Endodermal cell (in vitro differentiated cells): ENCODE measurements around the gene LRIT2. TPM values are rescaled to one million over a fixed set of nuclear protein-coding genes. Genes with fewer than 3 reads are reported as not detected.
A peak's percentile ranks its signal among the peaks of the same experiment; 100 is the strongest.

Experiments used
- DNase-seq: peaks from one replicate; pipeline ENCODE4 v3.0.0-alpha.2; 2017
- H3K27ac ChIP-seq: 2 replicates; pipeline ENCODE4 v1.5.1; 2013; ENCODE audit warnings: mild to moderate bottlenecking, low read depth, low read length, moderate library complexity
- H3K27me3 ChIP-seq: 2 replicates; pipeline ENCODE4 v1.6.1; 2013; ENCODE audit warnings: mild to moderate bottlenecking, low read length, moderate library complexity; ENCODE audit not compliant: insufficient read depth, control insufficient read depth, poor library complexity, severe bottlenecking
- H3K36me3 ChIP-seq: 2 replicates; pipeline ENCODE4 v1.7.0; 2013; ENCODE audit warnings: mild to moderate bottlenecking, low read length, moderate library complexity; ENCODE audit not compliant: control insufficient read depth, insufficient read depth
- H3K4me1 ChIP-seq: one replicate; pipeline ENCODE4 v1.7.0; 2013; ENCODE audit warnings: low read length; ENCODE audit not compliant: control insufficient read depth, insufficient read depth
- H3K4me3 ChIP-seq: 2 replicates; pipeline ENCODE4 v1.5.1; 2013; ENCODE audit warnings: mild to moderate bottlenecking, low read length, moderate library complexity
- H3K9ac ChIP-seq: 2 replicates; pipeline ENCODE4 v1.6.1; 2013; ENCODE audit warnings: mild to moderate bottlenecking, low read length, moderate library complexity; ENCODE audit not compliant: poor library complexity, severe bottlenecking; ENCODE audit errors: extremely low read depth
- H3K9me3 ChIP-seq: 2 replicates; pipeline ENCODE4 v1.6.1; 2013; ENCODE audit warnings: mild to moderate bottlenecking, low read length, moderate library complexity; ENCODE audit not compliant: control insufficient read depth
- H3K27ac Mint-ChIP-seq: 2 replicates; pipeline ENCODE4 v1.8.0; 2020; ENCODE audit warnings: mixed read lengths
- H3K27me3 Mint-ChIP-seq: 2 replicates; pipeline ENCODE4 v1.8.0; 2021; ENCODE audit warnings: mild to moderate bottlenecking, mixed read lengths; ENCODE audit not compliant: insufficient read depth
- H3K36me3 Mint-ChIP-seq: 2 replicates; pipeline ENCODE4 v1.8.0; 2020; ENCODE audit warnings: low read depth, mixed read lengths
- H3K4me1 Mint-ChIP-seq: 2 replicates; pipeline ENCODE4 v1.8.0; 2020; ENCODE audit warnings: mixed read lengths
- H3K4me3 Mint-ChIP-seq: 2 replicates; pipeline ENCODE4 v1.8.0; 2020; ENCODE audit warnings: mild to moderate bottlenecking, moderate library complexity, mixed read lengths
- H3K9me3 Mint-ChIP-seq: 2 replicates; pipeline ENCODE4 v1.8.0; 2020; ENCODE audit warnings: mild to moderate bottlenecking, mixed read lengths
- WGBS, 2 experiments: methylation state at CpG; one replicate each; pipeline versions ENCODE4 v1.1.5 to v1.1.7; 2013; ENCODE audit warnings: missing lambda C conversion rate in 2 of 2, mixed read lengths in 1 of 2; ENCODE audit not compliant: insufficient coverage in 1 of 2, insufficient read length in 1 of 2; 5-methylcytosine and 5-hydroxymethylcytosine counted together
- total RNA-seq, 2 donors: library from RNA; stranded (reverse); fragmentation: NEBNext Ultra II Directional in 1 of 2; extraction: Animal tissue kit (Norgen Biotek cat#: 25700) in 1 of 2; gene quantifications; 2 replicates in 1 of 2; 3 replicates in 1 of 2; pipeline ENCODE4 v1.2.1, GENCODE V29; 2021
- TF ChIP-seq, protein P1 (sequence below): fragments of 200-600 bp; sonication (generic); conservative IDR thresholded peaks from 2 replicates; pipeline ENCODE4 v1.5.0; 2021; ENCODE audit warnings: antibody characterized with exemption, mild to moderate bottlenecking

LRIT2 gene
- total RNA-seq, 2 donors from 2014 or later: not detected

GRCh38 chr10:84197643-84198042 lies 27.7 kb downstream of the LRIT2 start:
- TF ChIP-seq, protein P1, sequence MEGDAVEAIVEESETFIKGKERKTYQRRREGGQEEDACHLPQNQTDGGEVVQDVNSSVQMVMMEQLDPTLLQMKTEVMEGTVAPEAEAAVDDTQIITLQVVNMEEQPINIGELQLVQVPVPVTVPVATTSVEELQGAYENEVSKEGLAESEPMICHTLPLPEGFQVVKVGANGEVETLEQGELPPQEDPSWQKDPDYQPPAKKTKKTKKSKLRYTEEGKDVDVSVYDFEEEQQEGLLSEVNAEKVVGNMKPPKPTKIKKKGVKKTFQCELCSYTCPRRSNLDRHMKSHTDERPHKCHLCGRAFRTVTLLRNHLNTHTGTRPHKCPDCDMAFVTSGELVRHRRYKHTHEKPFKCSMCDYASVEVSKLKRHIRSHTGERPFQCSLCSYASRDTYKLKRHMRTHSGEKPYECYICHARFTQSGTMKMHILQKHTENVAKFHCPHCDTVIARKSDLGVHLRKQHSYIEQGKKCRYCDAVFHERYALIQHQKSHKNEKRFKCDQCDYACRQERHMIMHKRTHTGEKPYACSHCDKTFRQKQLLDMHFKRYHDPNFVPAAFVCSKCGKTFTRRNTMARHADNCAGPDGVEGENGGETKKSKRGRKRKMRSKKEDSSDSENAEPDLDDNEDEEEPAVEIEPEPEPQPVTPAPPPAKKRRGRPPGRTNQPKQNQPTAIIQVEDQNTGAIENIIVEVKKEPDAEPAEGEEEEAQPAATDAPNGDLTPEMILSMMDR: no peak
- Histone ChIP-seq H3K27me3 (peaks cover 71% of the 10 kb centered on the region), H3K4me3 (no peak overlapping the region), H3K27ac (no peak overlapping the region), H3K36me3 (no peaks in the 10 kb centered on the region), H3K9me3 (no peaks in the 10 kb centered on the region), H3K4me1 (no peaks in the 10 kb centered on the region), H3K9ac (no peak overlapping the region)
- Mint-ChIP-seq H3K27me3 (peaks cover 62% of the 10 kb centered on the region), H3K36me3 (no peaks in the 10 kb centered on the region), H3K9me3 (no peaks in the 10 kb centered on the region), H3K4me1 (peaks cover 11% of the 10 kb centered on the region), H3K27ac (no peak overlapping the region), H3K4me3 (no peak overlapping the region)
- 91 to 93% methylated on average over 3 to 5 of the region's 5 CpGs for WGBS, 2 experiments
- DNase-seq: no peak

DNA sequence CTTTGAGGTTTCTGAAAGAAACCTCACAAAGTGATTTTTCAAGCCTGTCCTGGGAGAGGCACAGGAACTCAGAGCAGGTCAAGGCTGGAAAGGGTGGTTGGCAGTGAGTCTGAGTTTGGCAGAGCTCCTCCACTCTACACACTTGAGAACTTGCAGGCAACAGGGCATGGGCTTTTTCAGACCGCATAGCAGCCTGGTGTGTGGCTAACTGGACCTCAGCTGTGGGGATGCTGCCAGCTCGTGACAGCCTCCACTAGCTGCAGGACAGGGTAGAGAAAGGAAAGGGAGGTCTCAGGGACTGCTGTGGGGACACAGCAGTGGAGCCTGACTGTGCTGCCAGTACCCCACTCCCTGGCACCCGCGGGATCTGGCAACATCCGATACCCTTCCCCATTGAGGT lies 28.4 kb downstream of the LRIT2 start:
- Histone ChIP-seq H3K9me3 (no peaks in the 10 kb centered on the region), H3K4me3 (no peak overlapping the region), H3K27me3 (peaks cover 78% of the 10 kb centered on the region), H3K27ac (no peak overlapping the region), H3K4me1 (no peaks in the 10 kb centered on the region), H3K36me3 (no peaks in the 10 kb centered on the region), H3K9ac (no peak overlapping the region)
- Mint-ChIP-seq H3K4me3 (no peak overlapping the region), H3K27ac (no peak overlapping the region), H3K9me3 (no peaks in the 10 kb centered on the region), H3K27me3 (peaks cover 70% of the 10 kb centered on the region), H3K36me3 (no peaks in the 10 kb centered on the region), H3K4me1 (peaks cover 11% of the 10 kb centered on the region)
- TF ChIP-seq, protein P1: no peak
- DNase-seq: no peak
- WGBS, 2 experiments: 90 to 100% methylated on average over 2 to 5 of the region's 5 CpGs

DNA sequence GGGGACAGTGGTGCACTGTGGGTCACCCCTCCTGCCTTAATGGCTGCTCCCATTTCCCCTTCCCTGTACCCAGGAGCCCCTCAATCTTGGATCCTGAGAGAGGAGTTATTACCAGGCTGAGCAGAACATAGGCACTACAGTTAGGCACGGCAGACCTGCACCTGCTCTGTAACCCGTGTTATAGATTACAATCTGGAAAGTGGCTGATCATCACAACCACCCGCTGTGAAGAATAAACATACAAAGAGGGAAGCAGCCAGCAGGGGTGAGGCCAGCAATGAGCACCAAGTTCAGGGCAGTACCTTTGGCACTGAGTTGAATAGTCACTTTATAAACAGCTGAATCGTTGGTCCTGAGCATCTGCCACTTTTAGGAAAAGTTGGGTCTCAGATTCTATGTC lies 29.3 kb downstream of the LRIT2 start:
- TF ChIP-seq, protein P1: peak; percentile 27
- H3K9me3 ChIP-seq: no peaks in the 10 kb centered on the region
- H3K9ac ChIP-seq: no peak overlapping the region
- Mint-ChIP-seq H3K4me3 (no peak overlapping the region), H3K36me3 (no peaks in the 10 kb centered on the region), H3K27me3 (peaks cover 78% of the 10 kb centered on the region), H3K9me3 (no peaks in the 10 kb centered on the region), H3K4me1 (peaks cover 11% of the 10 kb centered on the region), H3K27ac (no peak overlapping the region)
- no peak overlapping the region for H3K4me3 ChIP-seq
- peaks cover 87% of the 10 kb centered on the region for H3K27me3 ChIP-seq
- H3K4me1 ChIP-seq: no peaks in the 10 kb centered on the region
- no peak overlapping the region for H3K27ac ChIP-seq
- no peaks in the 10 kb centered on the region for H3K36me3 ChIP-seq
- DNase-seq: peak; percentile 59
- WGBS, 2 experiments: 56 to 66% methylated on average over 4 of the region's 4 CpGs
